Mucosa of descending colon (tissue), 3 donors: ENCODE results near the gene PRKCD. TPM values are rescaled to one million over a fixed set of nuclear protein-coding genes. Genes with fewer than 3 reads are reported as not detected.

Source experiments
- ATAC-seq: fragments of 200-7000 bp; cut with Tn5 transposase; one replicate; pipeline ENCODE4 v1.9.1; 2020; ENCODE audit warnings: mild to moderate bottlenecking, moderate library complexity
- DNase-seq, 3 donors: peaks; one replicate each; pipeline ENCODE4 v3.0.0-alpha.2; 2020
- H3K36me3 ChIP-seq: fragments of 200-600 bp; one replicate; pipeline ENCODE4 v1.8.0; 2021; ENCODE audit warnings: low read depth, mild to moderate bottlenecking
- H3K4me1 ChIP-seq: fragments of 200-600 bp; one replicate; pipeline ENCODE4 v1.8.0; 2021; ENCODE audit warnings: low read depth, mild to moderate bottlenecking
- H3K4me3 ChIP-seq: fragments of 200-600 bp; one replicate; pipeline ENCODE4 v1.8.0; 2021; ENCODE audit warnings: mild to moderate bottlenecking
- H3K9me3 ChIP-seq: fragments of 200-600 bp; one replicate; pipeline ENCODE4 v1.8.0; 2021; ENCODE audit warnings: mild to moderate bottlenecking
- intact Hi-C, 2 donors: fragments of 100-400 bp; cut with DNase I in 1 of 2; cut with micrococcal nuclease in 1 of 2; formaldehyde crosslinking; loops; one replicate each; pipeline versions ENCODE4 v1.11.0 to v1.11.1; 2022; cut with DNase I, micrococcal nuclease
- total RNA-seq, 3 donors: library from RNA; stranded (reverse); fragmentation: NEBNext Ultra II Directional in 2 of 3; extraction: Animal tissue kit (Norgen Biotek cat#: 25700) in 2 of 3; gene quantifications; one replicate each; pipeline versions ENCODE4 v1.2.1 to v1.2.4, GENCODE V29; 2021 to 2023
- TF ChIP-seq, protein P1 (sequence below): fragments of 200-600 bp; IDR thresholded peaks from one replicate; pipeline ENCODE4 v1.8.0; 2022; ENCODE audit warnings: antibody characterized with exemption, mild to moderate bottlenecking
- donor health status: DM: no; HTN: no; CAD: no; lungs with moderate emphysema.
- donor health status: DM: no; HTN: no; CAD: no.
- donor health status: DM: no; HTN: yes; CAD: no.

The PRKCD gene
- total RNA-seq, 3 donors from 2014 or later: 46.8 to 87.9 (median 83.4) TPM

GRCh38 chr3:53192608-53193007 lies 31.6 kb downstream of the PRKCD start:
- peaks cover 12% of the 10 kb centered on the region for H3K4me1 ChIP-seq
- no peaks in the 10 kb centered on the region for H3K36me3 ChIP-seq
- ATAC-seq (peak; percentile 36), DNase-seq (peak in 1 of 3 donors; percentile 52)
- H3K4me3 ChIP-seq: no peak overlapping the region
- no peaks in the 10 kb centered on the region for H3K9me3 ChIP-seq
- TF ChIP-seq, protein P1, sequence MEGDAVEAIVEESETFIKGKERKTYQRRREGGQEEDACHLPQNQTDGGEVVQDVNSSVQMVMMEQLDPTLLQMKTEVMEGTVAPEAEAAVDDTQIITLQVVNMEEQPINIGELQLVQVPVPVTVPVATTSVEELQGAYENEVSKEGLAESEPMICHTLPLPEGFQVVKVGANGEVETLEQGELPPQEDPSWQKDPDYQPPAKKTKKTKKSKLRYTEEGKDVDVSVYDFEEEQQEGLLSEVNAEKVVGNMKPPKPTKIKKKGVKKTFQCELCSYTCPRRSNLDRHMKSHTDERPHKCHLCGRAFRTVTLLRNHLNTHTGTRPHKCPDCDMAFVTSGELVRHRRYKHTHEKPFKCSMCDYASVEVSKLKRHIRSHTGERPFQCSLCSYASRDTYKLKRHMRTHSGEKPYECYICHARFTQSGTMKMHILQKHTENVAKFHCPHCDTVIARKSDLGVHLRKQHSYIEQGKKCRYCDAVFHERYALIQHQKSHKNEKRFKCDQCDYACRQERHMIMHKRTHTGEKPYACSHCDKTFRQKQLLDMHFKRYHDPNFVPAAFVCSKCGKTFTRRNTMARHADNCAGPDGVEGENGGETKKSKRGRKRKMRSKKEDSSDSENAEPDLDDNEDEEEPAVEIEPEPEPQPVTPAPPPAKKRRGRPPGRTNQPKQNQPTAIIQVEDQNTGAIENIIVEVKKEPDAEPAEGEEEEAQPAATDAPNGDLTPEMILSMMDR: no peak
- intact Hi-C loops: no loop called here

- Histone ChIP-seq H3K4me1 (peaks cover 12% of the 10 kb centered on the region), H3K36me3 (no peaks in the 10 kb centered on the region), H3K9me3 (no peaks in the 10 kb centered on the region), H3K4me3 (no peak overlapping the region)
- TF ChIP-seq, protein P1: no peak
- DNase-seq: no peak
- no peak for ATAC-seq
- intact Hi-C loops: no loop called here
Measured at GRCh38 chr3:53193466-53194209, 32.6 kb downstream of the PRKCD start.

DNA sequence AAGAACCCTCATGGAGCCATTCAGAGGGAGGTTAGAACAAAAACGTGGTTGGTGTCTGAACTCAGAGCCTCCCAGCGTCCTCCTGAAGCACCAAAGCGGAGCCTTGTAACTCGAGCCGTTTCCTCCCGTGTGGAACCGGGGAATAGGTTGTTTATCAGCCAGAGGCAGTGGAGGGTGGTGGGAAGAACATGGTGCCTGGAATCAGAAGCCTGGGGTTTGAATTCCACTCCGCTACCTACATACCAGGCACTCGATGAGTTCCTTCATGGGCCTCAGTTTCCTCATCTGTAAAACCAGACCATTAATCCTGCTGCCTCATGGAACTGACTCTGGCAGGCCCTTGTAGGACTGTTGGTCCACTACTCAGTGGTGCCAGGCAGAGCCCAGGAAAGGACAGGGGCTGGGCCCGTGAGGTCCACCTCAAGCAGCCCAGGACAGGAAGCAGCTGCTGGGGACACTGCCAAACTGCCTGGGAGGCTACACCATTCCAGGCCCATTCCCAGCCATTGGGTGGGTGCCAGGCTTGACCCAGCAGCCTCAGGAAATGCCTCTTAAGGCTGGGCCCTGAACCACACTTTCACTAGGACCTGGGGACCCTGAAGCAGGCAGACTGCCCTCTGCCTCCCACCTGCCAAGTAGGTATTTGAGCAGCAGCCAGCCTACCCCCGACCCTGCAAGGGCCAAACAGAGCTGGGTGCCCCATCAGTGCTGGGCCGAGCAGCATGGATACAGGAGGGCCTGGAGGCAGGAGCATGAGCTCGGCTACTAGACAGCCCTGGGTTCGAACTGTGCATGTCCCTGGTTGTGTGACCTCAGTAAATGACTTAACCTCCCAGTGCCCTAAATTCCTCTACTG lies 33.4 kb downstream of the PRKCD start:
- no peak overlapping the region for H3K4me3 ChIP-seq
- TF ChIP-seq, protein P1: no peak
- no peaks in the 10 kb centered on the region for H3K9me3 ChIP-seq
- ATAC-seq (peak; percentile 6), DNase-seq (no peak)
- peaks cover 12% of the 10 kb centered on the region for H3K4me1 ChIP-seq
- H3K36me3 ChIP-seq: no peaks in the 10 kb centered on the region
- intact Hi-C loops: loop anchor here in 1 of 2 donors (5.0 kb wide), 1 partner anchor 82 kb away; no protein-coding TSS in a partner anchor

GRCh38 chr3:53195066-53195450 lies 34.0 kb downstream of the PRKCD start:
- peaks cover 12% of the 10 kb centered on the region for H3K4me1 ChIP-seq
- ATAC-seq: no peak

More at GRCh38 chr3:53195066-53195450, 34.0 kb downstream of the PRKCD start:
- no peak overlapping the region for H3K4me3 ChIP-seq
- intact Hi-C loops: loop anchor here in 1 of 2 donors (5.0 kb wide), 1 partner anchor 83 kb away; no protein-coding TSS in a partner anchor
- no peak for DNase-seq
- TF ChIP-seq, protein P1: no peak
- no peaks in the 10 kb centered on the region for H3K9me3 ChIP-seq
- no peaks in the 10 kb centered on the region for H3K36me3 ChIP-seq
